Stimulated activated CD4-positive, alpha-beta T cell treated with anti-CD3 and anti-CD28 coated beads, Interleukin-1b, Interleukin-23, amount 100 ng/mL, for 48 hours (primary cell): ENCODE data around the gene CLEC18A.
"Not testable (repeated sequence)": the region's sequence is repeated elsewhere in the genome, so short reads cannot be mapped to it uniquely, and the experiment has no call there.

Source experiments
- DNase-seq: peaks from one replicate; pipeline ENCODE4 v3.0.0-alpha.2; 2020

The CLEC18A gene

GRCh38 chr16:69952572-69953355 is 1.6 kb downstream of the CLEC18A start:
- DNase-seq = not testable (repeated sequence)

GRCh38 chr16:69954241-69954640 is 3.1 kb downstream of the CLEC18A start:
- DNase-seq = not testable (repeated sequence)

- not testable (repeated sequence) for DNase-seq
Measured at GRCh38 chr16:69963312-69963711, 12.2 kb downstream of the CLEC18A start.

- not testable (repeated sequence) for DNase-seq
Measured at GRCh38 chr16:69964960-69965660, 14.0 kb downstream of the CLEC18A start.

- DNase-seq = not testable (repeated sequence)
Measured at GRCh38 chr16:69965661-69966054, 14.5 kb downstream of the CLEC18A start.

- not testable (repeated sequence) for DNase-seq
Measured at GRCh38 chr16:69967688-69968087, 16.6 kb downstream of the CLEC18A start.

- not testable (repeated sequence) for DNase-seq
Measured at GRCh38 chr16:69968125-69968524, 17.0 kb downstream of the CLEC18A start.

GRCh38 chr16:69969657-69970056 is 18.5 kb downstream of the CLEC18A start:
- not testable (repeated sequence) for DNase-seq

- DNase-seq = not testable (repeated sequence)
Measured at GRCh38 chr16:69972120-69972519, 21.0 kb downstream of the CLEC18A start.

- not testable (repeated sequence) for DNase-seq
Measured at GRCh38 chr16:69972935-69973334, 21.8 kb downstream of the CLEC18A start.

- not testable (repeated sequence) for DNase-seq
Measured at GRCh38 chr16:69985196-69985595, 34.1 kb downstream of the CLEC18A start.

- DNase-seq = not testable (repeated sequence)
Measured at GRCh38 chr16:69997956-69998355, 46.8 kb downstream of the CLEC18A start.

GRCh38 chr16:69999801-70000200 is 48.7 kb downstream of the CLEC18A start:
- DNase-seq = not testable (repeated sequence)

GRCh38 chr16:70003511-70003910 is 52.4 kb downstream of the CLEC18A start:
- not testable (repeated sequence) for DNase-seq

GRCh38 chr16:70008604-70009003 is 57.5 kb downstream of the CLEC18A start:
- not testable (repeated sequence) for DNase-seq

- DNase-seq = not testable (repeated sequence)
Measured at GRCh38 chr16:70010615-70011014, 59.5 kb downstream of the CLEC18A start.

GRCh38 chr16:70011120-70011519 is 60.0 kb downstream of the CLEC18A start:
- DNase-seq = not testable (repeated sequence)

GRCh38 chr16:70012354-70012753 is 61.2 kb downstream of the CLEC18A start:
- not testable (repeated sequence) for DNase-seq

GRCh38 chr16:70012951-70013350 is 61.8 kb downstream of the CLEC18A start:
- DNase-seq = not testable (repeated sequence)
